GM18909 (cell line): ENCODE results near the gene LRRC4.

Source experiments
- ATAC-seq: cut with Tn5 transposase; IDR thresholded peaks from one replicate; pipeline ENCODE4 v1.9.1; 2021; ENCODE audit warnings: mild to moderate bottlenecking; ENCODE audit not compliant: unreplicated experiment, poor library complexity

LRRC4 gene

GRCh38 chr7:128008744-128009143, 22.5 kb downstream of the LRRC4 start:
- ATAC-seq: no peak

- no peak for ATAC-seq
Measured at GRCh38 chr7:128008141-128008540, 23.1 kb downstream of the LRRC4 start.

GRCh38 chr7:128007303-128007680, 23.9 kb downstream of the LRRC4 start:
- ATAC-seq: no peak

GRCh38 chr7:128006550-128007302, 24.5 kb downstream of the LRRC4 start:
- no peak for ATAC-seq

- ATAC-seq: no peak
Measured at GRCh38 chr7:128005759-128006159, 25.5 kb downstream of the LRRC4 start.

GRCh38 chr7:128005117-128005516, 26.1 kb downstream of the LRRC4 start:
- ATAC-seq: no peak

GRCh38 chr7:128004623-128005022, 26.6 kb downstream of the LRRC4 start:
- ATAC-seq: no peak

GRCh38 chr7:128003787-128004186, 27.4 kb downstream of the LRRC4 start:
- no peak for ATAC-seq

- peak; percentile 60 for ATAC-seq
Measured at GRCh38 chr7:128003167-128003566, 28.1 kb downstream of the LRRC4 start.

- peak; percentile 73 for ATAC-seq
Measured at GRCh38 chr7:128000854-128001265, 30.4 kb downstream of the LRRC4 start.

- ATAC-seq: no peak
Measured at GRCh38 chr7:128000048-128000447, 31.2 kb downstream of the LRRC4 start.

GRCh38 chr7:127998671-127999070, 32.6 kb downstream of the LRRC4 start:
- no peak for ATAC-seq

GRCh38 chr7:127997226-127997922, 33.9 kb downstream of the LRRC4 start:
- no peak for ATAC-seq

- ATAC-seq: no peak
Measured at GRCh38 chr7:127996253-127997071, 34.8 kb downstream of the LRRC4 start.

GRCh38 chr7:127995881-127996215, 35.4 kb downstream of the LRRC4 start:
- ATAC-seq: no peak

GRCh38 chr7:127995156-127995880, 35.9 kb downstream of the LRRC4 start:
- ATAC-seq: no peak

GRCh38 chr7:127993987-127994386, 37.2 kb downstream of the LRRC4 start:
- ATAC-seq: no peak

- no peak for ATAC-seq
Measured at GRCh38 chr7:127993317-127993716, 37.9 kb downstream of the LRRC4 start.

GRCh38 chr7:127988751-127989150, 42.5 kb downstream of the LRRC4 start:
- no peak for ATAC-seq
